Bronchial epithelial cell (primary cell): ENCODE measurements around the gene EEF2. TPM values are rescaled to one million over a fixed set of nuclear protein-coding genes. Genes with fewer than 3 reads are reported as not detected.
"Not testable (repeated sequence)": the region's sequence is repeated elsewhere in the genome, so short reads cannot be mapped to it uniquely, and the experiment has no call there.

ENCODE experiments used
- DNase-seq: peaks from one replicate; pipeline ENCODE4 v3.0.0-alpha.2; 2010; ENCODE audit warnings: low read depth
- FAIRE-seq: peaks from 2 replicates; lab custom pipeline; 2011; peaks lifted over from hg19 to GRCh38; lab: Jason Lieb, UNC
- H3K27me3 ChIP-seq: 2 replicates; pipeline ENCODE4 v1.5.1; 2011; ENCODE audit warnings: low read length; ENCODE audit not compliant: control insufficient read depth, insufficient read depth
- H3K36me3 ChIP-seq: 2 replicates; pipeline ENCODE4 v1.5.1; 2011; ENCODE audit warnings: low read length; ENCODE audit not compliant: control insufficient read depth, insufficient read depth
- H3K4me3 ChIP-seq: 2 replicates; pipeline ENCODE4 v1.5.1; 2011; ENCODE audit warnings: mild to moderate bottlenecking, low read depth, low read length, control low read depth
- CTCF ChIP-seq: IDR thresholded peaks from 2 replicates; pipeline ENCODE4 v1.5.1; 2011; ENCODE audit warnings: mild to moderate bottlenecking, moderate library complexity, low read length, control low read depth, inconsistent platforms; ENCODE audit not compliant: insufficient read depth, severe bottlenecking
- total RNA-seq: library from RNA; depleted of rRNA; stranded (reverse); fragments of >200 nt; gene quantifications from 2 replicates; pipeline ENCODE4 v1.2.1, GENCODE V29; 2014

The EEF2 gene
- total RNA-seq, 1 donor from 2014 or later: 4,680 TPM

GRCh38 chr19:3945838-3946237 is 39.4 kb downstream of the EEF2 start:
- H3K36me3 ChIP-seq: no peaks in the 10 kb centered on the region
- no peak overlapping the region for H3K4me3 ChIP-seq
- DNase-seq (no peak), FAIRE-seq (no peak)
- TF ChIP-seq CTCF: no peak
- H3K27me3 ChIP-seq: no peaks in the 10 kb centered on the region

GRCh38 chr19:3944018-3944721 is 41.1 kb downstream of the EEF2 start:
- no peak for TF ChIP-seq CTCF
- Histone ChIP-seq H3K36me3 (no peaks in the 10 kb centered on the region), H3K4me3 (no peak overlapping the region), H3K27me3 (no peaks in the 10 kb centered on the region)
- DNase-seq (no peak), FAIRE-seq (no peak)

DNA sequence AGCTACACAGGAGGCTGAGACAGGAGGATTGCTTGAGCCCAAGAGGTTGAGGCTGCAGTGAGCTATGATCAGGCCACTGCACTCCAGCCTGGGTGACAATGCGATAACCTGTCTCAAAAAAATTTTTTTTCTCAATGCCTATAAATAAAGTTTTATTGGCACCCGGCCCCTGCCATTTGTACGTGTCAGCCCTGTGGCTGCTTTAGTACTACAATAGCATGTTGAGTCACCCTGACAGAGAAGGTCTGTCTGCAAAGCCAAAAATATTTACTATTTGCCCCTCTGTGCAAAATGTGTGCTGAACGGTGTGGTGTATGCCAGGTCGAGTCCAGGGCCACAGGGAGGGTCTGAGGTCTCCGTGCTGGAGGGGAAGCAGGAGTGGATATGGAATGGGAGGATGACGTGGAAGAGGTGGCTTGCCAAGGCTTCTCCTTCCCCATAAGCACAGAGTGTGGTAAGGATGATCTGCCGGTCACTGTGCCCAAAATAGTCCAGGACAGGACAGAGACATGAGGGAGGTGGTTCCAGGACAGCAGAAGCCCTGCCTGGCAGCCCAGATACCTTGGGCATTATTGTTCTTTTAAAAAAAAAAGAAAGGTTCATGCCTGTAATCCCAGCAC is 42.4 kb downstream of the EEF2 start:
- no peak overlapping the region for H3K4me3 ChIP-seq
- FAIRE-seq (no peak), DNase-seq (no peak)
- no peak for TF ChIP-seq CTCF
- no peaks in the 10 kb centered on the region for H3K36me3 ChIP-seq
- no peaks in the 10 kb centered on the region for H3K27me3 ChIP-seq

DNA sequence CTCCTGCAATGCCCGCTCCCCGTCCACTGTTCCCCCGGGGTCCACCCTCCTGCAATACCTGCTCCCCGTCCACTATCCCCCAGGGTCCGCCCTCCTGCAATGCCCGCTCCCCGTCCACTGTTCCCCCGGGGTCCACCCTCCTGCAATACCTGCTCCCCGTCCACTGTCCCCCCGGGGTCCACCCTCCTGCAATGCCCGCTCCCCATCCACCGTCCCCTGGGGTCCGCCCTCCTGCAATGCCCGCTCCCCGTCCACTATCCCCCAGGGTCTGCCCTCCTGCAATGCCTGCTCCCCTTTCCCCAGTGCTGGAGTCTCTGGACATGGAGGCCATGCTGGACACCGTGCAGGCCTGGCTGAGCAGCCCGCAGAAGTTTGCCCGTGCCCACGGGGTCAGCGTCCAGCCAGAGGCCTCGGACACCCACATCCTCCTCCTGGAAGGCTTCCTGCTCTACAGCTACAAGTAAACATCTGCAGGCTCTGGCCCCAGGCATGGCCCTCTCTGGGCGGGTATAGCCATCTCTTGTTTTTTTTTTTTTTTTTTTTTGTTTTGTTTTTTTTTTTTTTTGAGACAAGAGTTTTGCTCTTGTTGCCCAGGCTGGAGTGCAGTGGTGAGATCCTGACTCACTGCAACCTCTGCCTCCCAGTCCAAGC is 46.8 kb downstream of the EEF2 start:
- H3K36me3 ChIP-seq, DNase-seq, H3K4me3 ChIP-seq, H3K27me3 ChIP-seq, FAIRE-seq: not testable (repeated sequence)

DNA sequence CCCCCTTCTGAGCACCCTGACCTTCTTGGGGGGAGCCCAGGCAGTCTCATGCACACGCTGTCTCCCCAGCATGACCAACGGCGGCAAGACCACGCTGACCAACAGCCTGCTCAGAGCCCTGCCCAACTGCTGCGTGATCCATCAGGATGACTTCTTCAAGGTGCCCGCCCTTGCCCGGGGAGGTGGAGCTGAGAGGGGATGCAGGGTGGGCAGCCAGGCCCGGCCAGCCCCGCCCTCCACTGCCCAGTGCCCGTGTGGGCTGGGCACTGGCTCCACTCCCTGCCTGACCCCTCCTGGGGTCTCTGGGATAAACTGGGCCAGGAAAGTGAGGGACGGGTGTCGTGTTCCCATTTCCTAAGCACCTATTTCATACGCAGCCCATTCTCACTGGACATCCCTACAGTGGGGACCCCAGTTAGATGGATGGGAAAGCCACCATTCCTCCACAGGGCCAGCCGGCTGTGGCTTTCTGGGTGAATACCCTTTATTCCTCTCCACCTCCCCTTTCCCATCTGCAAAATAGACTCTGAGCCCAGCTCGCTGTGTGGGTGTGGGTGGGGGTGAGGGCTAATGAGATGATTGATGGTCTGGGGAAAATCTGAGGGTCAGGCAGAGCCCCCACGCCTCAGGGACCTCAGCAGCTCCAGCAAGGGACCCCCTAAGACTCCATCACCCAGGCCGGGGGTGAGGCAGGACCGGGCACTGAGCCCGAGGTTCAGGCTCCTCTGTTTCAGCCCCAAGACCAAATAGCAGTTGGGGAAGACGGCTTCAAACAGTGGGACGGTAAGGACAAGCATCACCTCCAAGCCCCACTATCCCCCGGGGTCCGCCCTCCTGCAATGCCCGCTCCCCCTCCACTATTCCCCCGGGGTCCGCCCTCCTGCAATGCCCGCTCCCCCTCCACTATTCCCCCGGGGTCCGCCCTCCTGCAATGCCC is 48.5 kb downstream of the EEF2 start:
- FAIRE-seq (no peak), DNase-seq (no peak)
- Histone ChIP-seq H3K27me3 (peaks cover 6% of the 10 kb centered on the region), H3K36me3 (no peaks in the 10 kb centered on the region), H3K4me3 (no peak overlapping the region)
- no peak for TF ChIP-seq CTCF
